GM12892 (cell line): Measurements from ENCODE around the gene EXOSC7.

Source experiments
- POLR2A ChIP-seq: IDR thresholded peaks from 2 replicates; pipeline ENCODE4 v1.6.1; 2011; ENCODE audit warnings: low read depth, low read length, control low read depth
- POLR2AphosphoS5 ChIP-seq: IDR thresholded peaks from 2 replicates; pipeline ENCODE4 v1.6.1; 2011; ENCODE audit warnings: low read depth, low read length, control low read depth

- no peak for TF ChIP-seq POLR2A
- no peak for TF ChIP-seq POLR2AphosphoS5
These were observed 33.7 kb upstream of the EXOSC7 start for GRCh38 chr3:44942202-44942921.
